Measurements from ENCODE around the gene KCNJ11.

DNA sequence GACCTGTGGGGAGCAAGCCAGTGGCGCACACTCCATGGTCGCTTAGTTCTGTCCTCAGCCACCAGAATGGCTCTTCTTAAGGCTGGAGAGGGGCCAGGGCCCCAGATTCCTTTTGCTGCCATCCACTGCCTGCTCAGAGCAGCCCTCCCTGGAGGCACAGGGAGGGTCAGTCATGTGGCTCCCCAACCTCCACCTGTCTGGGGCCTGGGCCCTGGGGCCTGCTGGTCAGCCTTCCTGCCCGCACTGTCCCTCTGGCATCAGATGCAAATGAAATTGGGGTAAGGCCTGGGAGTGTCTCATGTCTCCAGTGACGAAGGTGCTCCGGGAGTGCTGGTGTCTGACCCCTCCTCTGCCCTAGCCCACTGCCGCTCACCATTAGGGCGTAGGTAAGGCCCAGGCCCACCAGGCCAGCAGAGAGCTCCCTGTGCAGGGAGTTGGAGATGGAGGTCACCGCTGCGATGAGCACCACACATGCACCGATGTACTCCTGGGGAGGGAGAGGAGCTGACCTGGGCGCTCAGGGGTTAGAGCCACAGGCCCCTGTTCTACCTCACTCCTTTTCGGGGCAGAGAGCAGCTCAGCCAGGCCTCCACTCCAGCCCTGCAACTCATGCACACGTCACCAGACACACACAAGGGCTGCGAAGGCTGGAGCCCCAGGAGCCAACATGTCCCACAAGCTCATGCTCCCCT is 9.0 kb upstream of the KCNJ11 start:
- TF ChIP-seq, protein P1, sequence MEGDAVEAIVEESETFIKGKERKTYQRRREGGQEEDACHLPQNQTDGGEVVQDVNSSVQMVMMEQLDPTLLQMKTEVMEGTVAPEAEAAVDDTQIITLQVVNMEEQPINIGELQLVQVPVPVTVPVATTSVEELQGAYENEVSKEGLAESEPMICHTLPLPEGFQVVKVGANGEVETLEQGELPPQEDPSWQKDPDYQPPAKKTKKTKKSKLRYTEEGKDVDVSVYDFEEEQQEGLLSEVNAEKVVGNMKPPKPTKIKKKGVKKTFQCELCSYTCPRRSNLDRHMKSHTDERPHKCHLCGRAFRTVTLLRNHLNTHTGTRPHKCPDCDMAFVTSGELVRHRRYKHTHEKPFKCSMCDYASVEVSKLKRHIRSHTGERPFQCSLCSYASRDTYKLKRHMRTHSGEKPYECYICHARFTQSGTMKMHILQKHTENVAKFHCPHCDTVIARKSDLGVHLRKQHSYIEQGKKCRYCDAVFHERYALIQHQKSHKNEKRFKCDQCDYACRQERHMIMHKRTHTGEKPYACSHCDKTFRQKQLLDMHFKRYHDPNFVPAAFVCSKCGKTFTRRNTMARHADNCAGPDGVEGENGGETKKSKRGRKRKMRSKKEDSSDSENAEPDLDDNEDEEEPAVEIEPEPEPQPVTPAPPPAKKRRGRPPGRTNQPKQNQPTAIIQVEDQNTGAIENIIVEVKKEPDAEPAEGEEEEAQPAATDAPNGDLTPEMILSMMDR (conservative IDR thresholded peaks at IDR 0.05; ENCODE audit: low read depth, low read length): no peak
- TF ChIP-seq POLR2A (IDR thresholded peaks at IDR 0.05; ENCODE audit: low read depth, low read length) (no peak), RAD21 (IDR thresholded peaks at IDR 0.05; ENCODE audit: low read length) (no peak), BHLHE40 (IDR thresholded peaks at IDR 0.05; ENCODE audit: low read depth, low read length) (no peak), MXI1 (IDR thresholded peaks at IDR 0.05; ENCODE audit: borderline replicate concordance, low read depth, low read length) (no peak), MAFK (IDR thresholded peaks at IDR 0.05; ENCODE audit: low read depth, low read length) (no peak), CHD1 (IDR thresholded peaks at IDR 0.05; ENCODE audit: low read depth, low read length) (no peak), FOS (IDR thresholded peaks at IDR 0.05; ENCODE audit: low read depth, low read length) (no peak), RCOR1 (IDR thresholded peaks at IDR 0.05; ENCODE audit: insufficient replicate concordance, low read length) (no peak)
- TF ChIP-seq, protein P2, sequence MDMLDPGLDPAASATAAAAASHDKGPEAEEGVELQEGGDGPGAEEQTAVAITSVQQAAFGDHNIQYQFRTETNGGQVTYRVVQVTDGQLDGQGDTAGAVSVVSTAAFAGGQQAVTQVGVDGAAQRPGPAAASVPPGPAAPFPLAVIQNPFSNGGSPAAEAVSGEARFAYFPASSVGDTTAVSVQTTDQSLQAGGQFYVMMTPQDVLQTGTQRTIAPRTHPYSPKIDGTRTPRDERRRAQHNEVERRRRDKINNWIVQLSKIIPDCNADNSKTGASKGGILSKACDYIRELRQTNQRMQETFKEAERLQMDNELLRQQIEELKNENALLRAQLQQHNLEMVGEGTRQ (IDR thresholded peaks at IDR 0.05; ENCODE audit: low read depth, low read length): no peak
- TF ChIP-seq, protein P3, sequence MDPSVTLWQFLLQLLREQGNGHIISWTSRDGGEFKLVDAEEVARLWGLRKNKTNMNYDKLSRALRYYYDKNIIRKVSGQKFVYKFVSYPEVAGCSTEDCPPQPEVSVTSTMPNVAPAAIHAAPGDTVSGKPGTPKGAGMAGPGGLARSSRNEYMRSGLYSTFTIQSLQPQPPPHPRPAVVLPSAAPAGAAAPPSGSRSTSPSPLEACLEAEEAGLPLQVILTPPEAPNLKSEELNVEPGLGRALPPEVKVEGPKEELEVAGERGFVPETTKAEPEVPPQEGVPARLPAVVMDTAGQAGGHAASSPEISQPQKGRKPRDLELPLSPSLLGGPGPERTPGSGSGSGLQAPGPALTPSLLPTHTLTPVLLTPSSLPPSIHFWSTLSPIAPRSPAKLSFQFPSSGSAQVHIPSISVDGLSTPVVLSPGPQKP (IDR thresholded peaks at IDR 0.05; ENCODE audit: borderline replicate concordance, low read depth, low read length): no peak
